Retina (tissue), 1 donor: Measurements from ENCODE around the gene COA7.
"Not testable (repeated sequence)": the region's sequence is repeated elsewhere in the genome, so short reads cannot be mapped to it uniquely, and the experiment has no call there.

Source experiments
- DNase-seq: peaks from one replicate; pipeline ENCODE4 v3.0.0-alpha.2; 2016

The COA7 gene

GRCh38 chr1:52702886-52703787 is 5.0 kb upstream of the COA7 start:
- peak; percentile 95 for DNase-seq

- DNase-seq = no peak
Measured at GRCh38 chr1:52695627-52696026, 2.5 kb downstream of the COA7 start.

- DNase-seq = no peak
Measured at GRCh38 chr1:52693843-52694242, 4.3 kb downstream of the COA7 start.

GRCh38 chr1:52693351-52693750 is 4.8 kb downstream of the COA7 start:
- not testable (repeated sequence) for DNase-seq

GRCh38 chr1:52692697-52693096 is 5.5 kb downstream of the COA7 start:
- DNase-seq = no peak

- no peak for DNase-seq
Measured at GRCh38 chr1:52691821-52692220, 6.3 kb downstream of the COA7 start.

- DNase-seq = no peak
Measured at GRCh38 chr1:52686830-52687229, 11.3 kb downstream of the COA7 start.

GRCh38 chr1:52686261-52686751 is 11.8 kb downstream of the COA7 start:
- DNase-seq = peak; percentile 80

- DNase-seq = no peak
Measured at GRCh38 chr1:52684545-52684944, 13.6 kb downstream of the COA7 start.

- no peak for DNase-seq
Measured at GRCh38 chr1:52683367-52683940, 14.7 kb downstream of the COA7 start.

- DNase-seq = no peak
Measured at GRCh38 chr1:52681136-52681535, 17.0 kb downstream of the COA7 start.

- no peak for DNase-seq
Measured at GRCh38 chr1:52680353-52680752, 17.8 kb downstream of the COA7 start.

- DNase-seq = no peak
Measured at GRCh38 chr1:52679498-52679897, 18.6 kb downstream of the COA7 start.

- DNase-seq = no peak
Measured at GRCh38 chr1:52679048-52679447, 19.1 kb downstream of the COA7 start.

GRCh38 chr1:52677076-52677806 is 20.9 kb downstream of the COA7 start:
- DNase-seq = no peak

GRCh38 chr1:52676249-52676903 is 21.8 kb downstream of the COA7 start:
- DNase-seq = no peak

- DNase-seq = no peak
Measured at GRCh38 chr1:52674497-52675384, 23.4 kb downstream of the COA7 start.

GRCh38 chr1:52673513-52673912 is 24.6 kb downstream of the COA7 start:
- DNase-seq = no peak

- no peak for DNase-seq
Measured at GRCh38 chr1:52672946-52673345, 25.2 kb downstream of the COA7 start.

GRCh38 chr1:52670604-52671003 is 27.5 kb downstream of the COA7 start:
- no peak for DNase-seq

- no peak for DNase-seq
Measured at GRCh38 chr1:52669696-52670095, 28.5 kb downstream of the COA7 start.

- DNase-seq = no peak
Measured at GRCh38 chr1:52668711-52669110, 29.4 kb downstream of the COA7 start.
